Left lung (tissue), 10 donors: Measurements from ENCODE around the gene GMDS. TPM values are rescaled to one million over a fixed set of nuclear protein-coding genes. Genes with fewer than 3 reads are reported as not detected.

Experiments used
- ATAC-seq: fragments of 200-7000 bp; cut with Tn5 transposase; one replicate; pipeline ENCODE4 v1.9.1; 2020; ENCODE audit warnings: moderate library complexity
- DNase-seq, 4 donors: peaks; one replicate each; pipeline ENCODE4 v3.0.0-alpha.2; 2013 to 2020
- H3K27ac ChIP-seq, 2 donors: fragments of 200-600 bp; sonication (generic) in 1 of 2; one replicate each; pipeline versions ENCODE4 v1.5.0 to v1.8.0; 2020 to 2021
- H3K27me3 ChIP-seq, 2 donors: fragments of 200-600 bp; sonication (generic) in 1 of 2; one replicate each; pipeline versions ENCODE4 v1.5.0 to v1.8.0; 2020 to 2021
- H3K36me3 ChIP-seq, 2 donors: fragments of 200-600 bp; sonication (generic) in 1 of 2; one replicate each; pipeline versions ENCODE4 v1.5.0 to v1.8.0; 2020 to 2021
- H3K4me1 ChIP-seq, 2 donors: fragments of 200-600 bp; one replicate each; pipeline ENCODE4 v1.8.0; 2021
- H3K4me3 ChIP-seq, 2 donors: fragments of 200-600 bp; sonication (generic) in 1 of 2; one replicate each; pipeline versions ENCODE4 v1.5.0 to v1.8.0; 2020 to 2021; ENCODE audit warnings: mild to moderate bottlenecking in 1 of 2
- H3K9me3 ChIP-seq, 2 donors: fragments of 200-600 bp; sonication (generic) in 1 of 2; one replicate each; pipeline versions ENCODE4 v1.5.0 to v1.8.0; 2020 to 2021
- intact Hi-C, 2 donors: fragments of 100-400 bp; cut with DNase I; formaldehyde crosslinking; loops; one replicate each; pipeline versions ENCODE4 v1.11.2 to v1.14.2; 2022
- polyA plus RNA-seq, 6 donors: library from polyadenylated mRNA; unstranded; fragments of 120-200 nt; gene quantifications; one replicate each; pipeline ENCODE4 v1.2.1, GENCODE V29; 2013; ENCODE audit not compliant: insufficient read length in 6 of 6
- total RNA-seq, 2 donors: library from RNA; stranded (reverse); fragmentation: NEBNext Ultra II Directional; extraction: Animal tissue kit (Norgen Biotek cat#: 25700); gene quantifications; one replicate each; pipeline ENCODE4 v1.2.1, GENCODE V29; 2021
- TF ChIP-seq, protein P1 (sequence below), 2 donors: fragments of 200-600 bp; sonication (generic) in 1 of 2; IDR thresholded peaks; one replicate each; pipeline versions ENCODE4 v1.5.0 to v1.8.0; 2021; ENCODE audit warnings: antibody characterized with exemption in 2 of 2
- donor health status: DM: no; HTN: yes; CAD: no.
- donor health status: DM: no; HTN: no; CAD: no.

Gene GMDS
- total and polyA plus RNA-seq, 8 donors: 16.5 to 25.4 (median 21.2) TPM

- no peaks in the 10 kb centered on the region for H3K4me1 ChIP-seq
- H3K4me3 ChIP-seq: no peak overlapping the region
- H3K27me3 ChIP-seq: no peaks in the 10 kb centered on the region
- H3K9me3 ChIP-seq: no peaks in the 10 kb centered on the region
- H3K36me3 ChIP-seq: no peaks in the 10 kb centered on the region
- H3K27ac ChIP-seq: no peak overlapping the region
- DNase-seq (no peak), ATAC-seq (no peak)
- intact Hi-C loops: no loop called here
- TF ChIP-seq, protein P1, sequence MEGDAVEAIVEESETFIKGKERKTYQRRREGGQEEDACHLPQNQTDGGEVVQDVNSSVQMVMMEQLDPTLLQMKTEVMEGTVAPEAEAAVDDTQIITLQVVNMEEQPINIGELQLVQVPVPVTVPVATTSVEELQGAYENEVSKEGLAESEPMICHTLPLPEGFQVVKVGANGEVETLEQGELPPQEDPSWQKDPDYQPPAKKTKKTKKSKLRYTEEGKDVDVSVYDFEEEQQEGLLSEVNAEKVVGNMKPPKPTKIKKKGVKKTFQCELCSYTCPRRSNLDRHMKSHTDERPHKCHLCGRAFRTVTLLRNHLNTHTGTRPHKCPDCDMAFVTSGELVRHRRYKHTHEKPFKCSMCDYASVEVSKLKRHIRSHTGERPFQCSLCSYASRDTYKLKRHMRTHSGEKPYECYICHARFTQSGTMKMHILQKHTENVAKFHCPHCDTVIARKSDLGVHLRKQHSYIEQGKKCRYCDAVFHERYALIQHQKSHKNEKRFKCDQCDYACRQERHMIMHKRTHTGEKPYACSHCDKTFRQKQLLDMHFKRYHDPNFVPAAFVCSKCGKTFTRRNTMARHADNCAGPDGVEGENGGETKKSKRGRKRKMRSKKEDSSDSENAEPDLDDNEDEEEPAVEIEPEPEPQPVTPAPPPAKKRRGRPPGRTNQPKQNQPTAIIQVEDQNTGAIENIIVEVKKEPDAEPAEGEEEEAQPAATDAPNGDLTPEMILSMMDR (IDR thresholded peaks at IDR 0.05): no peak
These were observed 350.5 kb downstream of the GMDS start for GRCh38 chr6:1894954-1895353.

- intact Hi-C loops: no loop called here
- H3K36me3 ChIP-seq: no peaks in the 10 kb centered on the region
- ATAC-seq (no peak), DNase-seq (no peak)
- no peak overlapping the region for H3K27ac ChIP-seq
- H3K4me3 ChIP-seq: no peak overlapping the region
- no peaks in the 10 kb centered on the region for H3K27me3 ChIP-seq
- H3K9me3 ChIP-seq: no peaks in the 10 kb centered on the region
- no peaks in the 10 kb centered on the region for H3K4me1 ChIP-seq
- TF ChIP-seq, protein P1 (IDR thresholded peaks at IDR 0.05): no peak
These were observed 351.8 kb downstream of the GMDS start for GRCh38 chr6:1893470-1894130.

DNA sequence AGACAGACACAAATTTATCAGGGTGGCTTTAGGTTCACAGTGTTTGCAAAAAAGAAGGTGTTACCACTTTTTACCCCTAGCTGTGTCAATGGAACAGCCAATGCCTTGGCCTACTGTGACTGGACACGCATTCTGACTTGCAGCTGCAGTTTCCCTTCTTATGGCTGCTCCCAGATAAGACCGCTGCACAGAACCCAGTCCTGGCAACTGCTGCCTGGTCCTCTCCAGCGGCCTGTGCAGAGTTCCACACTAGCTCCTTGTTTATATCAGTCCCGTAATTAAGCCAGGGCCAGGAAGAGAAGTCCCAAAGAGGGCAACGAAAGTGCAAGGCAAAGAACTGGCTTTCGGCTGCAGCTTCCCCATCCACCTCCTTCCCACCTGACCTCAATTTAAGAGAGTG, 352.7 kb downstream of the GMDS start:
- H3K4me1 ChIP-seq: no peaks in the 10 kb centered on the region
- TF ChIP-seq, protein P1 (IDR thresholded peaks at IDR 0.05): no peak
- no peaks in the 10 kb centered on the region for H3K9me3 ChIP-seq
- H3K4me3 ChIP-seq: no peak overlapping the region
- intact Hi-C loops: no loop called here
- H3K27me3 ChIP-seq: no peaks in the 10 kb centered on the region
- no peaks in the 10 kb centered on the region for H3K36me3 ChIP-seq
- H3K27ac ChIP-seq: no peak overlapping the region
- ATAC-seq (no peak), DNase-seq (no peak)

DNA sequence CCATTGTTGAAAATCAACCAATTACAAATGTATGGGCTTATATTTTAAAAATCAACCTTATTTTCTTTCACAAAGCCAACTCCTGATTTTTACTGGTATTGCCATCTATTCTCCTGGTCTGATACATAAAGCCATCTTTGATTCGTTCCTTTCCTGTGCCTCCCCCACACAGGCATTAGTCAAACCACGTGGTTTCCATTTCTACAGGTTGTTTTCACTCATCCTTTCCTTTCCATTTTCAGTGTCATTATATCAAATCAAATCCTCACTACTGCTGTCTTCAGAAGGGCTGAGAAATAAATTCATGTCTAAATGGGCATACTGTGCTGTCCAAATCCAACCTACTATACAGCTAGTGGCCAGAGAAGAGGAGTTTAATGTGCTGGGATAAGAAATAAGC, 354.4 kb downstream of the GMDS start:
- H3K4me1 ChIP-seq: no peaks in the 10 kb centered on the region
- ATAC-seq (no peak), DNase-seq (no peak)
- TF ChIP-seq, protein P1 (IDR thresholded peaks at IDR 0.05): no peak
- intact Hi-C loops: no loop called here
- H3K27me3 ChIP-seq: no peaks in the 10 kb centered on the region
- no peak overlapping the region for H3K27ac ChIP-seq
- no peak overlapping the region for H3K4me3 ChIP-seq
- H3K36me3 ChIP-seq: no peaks in the 10 kb centered on the region
- H3K9me3 ChIP-seq: no peaks in the 10 kb centered on the region

DNA sequence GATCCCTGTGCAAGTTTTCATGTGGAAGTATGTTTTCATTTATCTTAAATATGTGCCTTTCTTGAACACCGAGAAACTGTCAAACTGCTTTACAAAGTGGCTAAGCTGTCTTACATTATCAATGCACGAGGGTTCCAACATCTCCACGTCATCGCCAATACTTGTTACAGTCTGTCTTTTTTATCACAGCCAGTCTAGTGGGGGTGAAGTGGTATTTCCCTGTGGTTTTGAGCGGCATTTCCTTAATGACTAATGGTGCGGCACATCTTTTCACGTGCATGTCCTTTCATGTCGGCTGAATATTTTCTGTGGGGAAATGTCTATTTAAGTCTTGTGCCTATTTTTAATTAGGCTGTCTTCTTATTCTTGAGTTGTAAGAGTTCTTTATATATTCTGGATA, 355.3 kb downstream of the GMDS start:
- Histone ChIP-seq H3K27ac (no peak overlapping the region), H3K36me3 (no peaks in the 10 kb centered on the region), H3K9me3 (no peaks in the 10 kb centered on the region), H3K4me3 (no peak overlapping the region), H3K4me1 (no peaks in the 10 kb centered on the region), H3K27me3 (no peaks in the 10 kb centered on the region)
- intact Hi-C loops: no loop called here
- ATAC-seq: no peak
- no peak for DNase-seq
- TF ChIP-seq, protein P1 (IDR thresholded peaks at IDR 0.05): no peak
